HepG2 (cell line): ENCODE results near the gene NARF. TPM values are rescaled to one million over a fixed set of nuclear protein-coding genes. Genes with fewer than 3 reads are reported as not detected.
A peak's percentile ranks its signal among the peaks of the same experiment; 100 is the strongest.

ENCODE experiments used
- CBX1 ChIP-seq: IDR thresholded peaks from one replicate; pipeline ENCODE4 v1.6.1; 2016; ENCODE audit warnings: antibody characterized with exemption, low read depth
- EHMT2 ChIP-seq: fragments of 200-600 bp; sonication (generic); IDR thresholded peaks from 2 replicates; pipeline ENCODE4 v1.7.0; 2017; ENCODE audit warnings: antibody characterized with exemption, low read depth, low read length, borderline replicate concordance
- HNRNPL ChIP-seq: fragments of 200-400 bp; formaldehyde crosslinking; IDR thresholded peaks from 2 replicates; pipeline ENCODE4 v1.6.1; 2017; ENCODE audit warnings: mild to moderate bottlenecking, low read depth, low read length
- HOXA5 ChIP-seq: sonication (generic); formaldehyde crosslinking; IDR thresholded peaks from 2 replicates; pipeline ENCODE4 v1.4.0; 2020; ENCODE audit warnings: missing genetic modification reagents
- HOXA7 ChIP-seq: sonication (generic); formaldehyde crosslinking; IDR thresholded peaks from 2 replicates; pipeline ENCODE4 v1.8.1; 2022; ENCODE audit warnings: mild to moderate bottlenecking, missing genetic modification reagents, moderate library complexity
- ISX ChIP-seq: sonication (generic); formaldehyde crosslinking; conservative IDR thresholded peaks from 2 replicates; pipeline ENCODE4 v1.5.0; 2020; ENCODE audit warnings: missing genetic modification reagents
- MIXL1 ChIP-seq: IDR thresholded peaks from 2 replicates; pipeline ENCODE4 v1.6.1; 2016
- NFE2L1 ChIP-seq: sonication (generic); formaldehyde crosslinking; IDR thresholded peaks from 2 replicates; pipeline ENCODE4 v1.4.0; 2020; ENCODE audit warnings: missing genetic modification reagents, mild to moderate bottlenecking, borderline replicate concordance
- PAWR ChIP-seq: sonication (generic); formaldehyde crosslinking; IDR thresholded peaks from 2 replicates; pipeline ENCODE4 v1.4.0; 2020; ENCODE audit warnings: missing genetic modification reagents, mild to moderate bottlenecking, borderline replicate concordance
- POLR2AphosphoS5 ChIP-seq: IDR thresholded peaks from 2 replicates; pipeline ENCODE4 v1.6.1; 2012; ENCODE audit warnings: low read depth, low read length
- RNF2 ChIP-seq: fragments of 450-650 bp; conservative IDR thresholded peaks from 2 replicates; pipeline ENCODE4 v1.6.1; 2016; ENCODE audit warnings: low read depth
- SALL1 ChIP-seq: sonication (generic); formaldehyde crosslinking; IDR thresholded peaks from 2 replicates; pipeline ENCODE4 v1.8.0; 2022; ENCODE audit warnings: mild to moderate bottlenecking, missing genetic modification reagents
- SMAD3 ChIP-seq: sonication (generic); formaldehyde crosslinking; IDR thresholded peaks from 2 replicates; pipeline ENCODE4 v1.4.0; 2020; ENCODE audit warnings: missing genetic modification reagents
- SRY ChIP-seq: sonication (generic); formaldehyde crosslinking; IDR thresholded peaks from 2 replicates; pipeline ENCODE4 v1.8.0; 2022; ENCODE audit warnings: mild to moderate bottlenecking, missing genetic modification reagents
- SUZ12 ChIP-seq: fragments of 150-350 bp; IDR thresholded peaks from 2 replicates; pipeline ENCODE4 v1.6.1; 2014; ENCODE audit warnings: low read depth, low read length
- ZNF207 ChIP-seq: fragments of 450-650 bp; IDR thresholded peaks from 2 replicates; pipeline ENCODE4 v1.6.1; 2016; ENCODE audit warnings: antibody characterized with exemption, borderline replicate concordance
- ZNF264 ChIP-seq: sonication (generic); formaldehyde crosslinking; IDR thresholded peaks from 2 replicates; pipeline ENCODE4 v1.4.0; 2020; ENCODE audit warnings: missing genetic modification reagents
- ZNF333 ChIP-seq: sonication (generic); formaldehyde crosslinking; IDR thresholded peaks from 2 replicates; pipeline ENCODE4 v1.4.0; 2020; ENCODE audit warnings: mild to moderate bottlenecking, missing genetic modification reagents, borderline replicate concordance
- ZNF431 ChIP-seq: sonication (generic); formaldehyde crosslinking; IDR thresholded peaks from 2 replicates; pipeline ENCODE4 v1.9.0; 2022; ENCODE audit warnings: missing genetic modification reagents, low read depth, mild to moderate bottlenecking, borderline replicate concordance
- ZNF484 ChIP-seq: sonication (generic); formaldehyde crosslinking; IDR thresholded peaks from 2 replicates; pipeline ENCODE4 v1.5.1; 2020; ENCODE audit warnings: mild to moderate bottlenecking, low read depth, missing genetic modification reagents, borderline replicate concordance
- ZNF724P ChIP-seq: sonication (generic); formaldehyde crosslinking; IDR thresholded peaks from 2 replicates; pipeline ENCODE4 v1.8.0; 2022; ENCODE audit warnings: missing genetic modification reagents, borderline replicate concordance
- ZNF775 ChIP-seq: sonication (generic); formaldehyde crosslinking; IDR thresholded peaks from 2 replicates; pipeline ENCODE4 v1.4.0; 2020; ENCODE audit warnings: missing genetic modification reagents, mild to moderate bottlenecking, moderate library complexity, borderline replicate concordance
- polyA plus RNA-seq, 8 experiments: library from polyadenylated mRNA; depleted of rRNA in 3 of 8; stranded (reverse) in 7 of 8; unstranded in 1 of 8; fragments of >200 nt; fragmentation: Illumina TruSeq in 4 of 8; extraction: Trizol in 4 of 8; gene quantifications; 2 replicates each; pipeline versions ENCODE4 v1.2.1 to v1.2.3, GENCODE V29; 2011 to 2016; ENCODE audit warnings: low read depth in 4 of 8, missing spikeins in 1 of 8, mixed read lengths in 1 of 8; ENCODE audit not compliant: insufficient read depth in 1 of 8
- total RNA-seq, 5 experiments: library from RNA; depleted of rRNA; stranded (reverse); fragments of >200 nt; fragmentation: Illumina TruSeq; extraction: Trizol; gene quantifications; 2 replicates each; pipeline ENCODE4 v1.2.3, GENCODE V29; 2016; ENCODE audit warnings: low read depth in 1 of 5
- TF ChIP-seq, protein P1 (sequence below): sonication (generic); formaldehyde crosslinking; IDR thresholded peaks from 2 replicates; pipeline ENCODE4 v1.5.1; 2020; ENCODE audit warnings: missing genetic modification reagents, mild to moderate bottlenecking, borderline replicate concordance
- TF ChIP-seq, protein P2 (sequence below): IDR thresholded peaks from 2 replicates; pipeline ENCODE4 v1.6.1; 2016; ENCODE audit warnings: mild to moderate bottlenecking
- TF ChIP-seq, protein P3 (sequence below): sonication (generic); formaldehyde crosslinking; IDR thresholded peaks from 2 replicates; pipeline ENCODE4 v1.4.0; 2020; ENCODE audit warnings: missing genetic modification reagents
- TF ChIP-seq, protein P4 (sequence below): sonication (generic); formaldehyde crosslinking; IDR thresholded peaks from 2 replicates; pipeline ENCODE4 v1.8.0; 2022; ENCODE audit warnings: low read depth, missing genetic modification reagents

Gene NARF
- total and polyA plus RNA-seq, 2 of the 13 experiments (the other 11 are each of a cell fraction or from before 2014, with no cell fraction given): 61.1 to 144 TPM

DNA sequence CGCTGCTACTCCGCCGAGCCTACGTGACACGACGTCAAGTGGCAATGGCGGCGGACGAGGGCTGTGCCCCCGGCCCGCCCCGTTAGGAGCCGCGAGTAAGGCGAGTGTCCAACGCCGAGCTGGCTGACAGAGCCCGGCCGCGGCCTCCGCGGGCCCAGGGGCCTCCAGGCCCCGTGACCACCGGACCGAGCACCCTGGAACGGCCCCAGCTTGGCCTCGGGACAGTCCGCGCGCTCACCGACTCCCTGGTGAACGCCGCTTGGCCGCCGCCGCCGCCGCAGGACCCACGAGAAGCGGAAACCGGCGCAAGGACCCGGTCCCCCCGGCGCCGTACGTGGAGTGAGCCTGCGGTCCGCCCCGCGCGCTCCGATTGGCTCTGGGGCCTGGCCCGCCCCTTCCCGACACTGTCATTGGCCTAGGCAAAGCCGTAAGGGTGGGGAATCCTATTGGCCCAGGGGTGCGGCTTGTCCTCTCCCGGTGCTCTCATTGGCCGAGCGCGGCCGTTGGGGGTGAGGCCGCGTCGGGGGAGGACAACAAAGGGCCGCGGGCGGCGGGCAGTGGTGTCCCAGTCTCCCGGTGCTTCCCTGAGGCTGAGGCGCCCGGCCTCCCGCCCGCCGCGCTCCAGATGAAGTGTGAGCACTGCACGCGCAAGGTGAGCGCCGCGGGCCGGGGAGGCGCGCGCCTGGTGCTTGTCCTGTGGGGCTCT, at the start of gene NARF (continued):
- TF ChIP-seq HOXA5 (CRISPR knock-in tag): peak; percentile 66
- TF ChIP-seq ZNF484 (CRISPR knock-in tag): no peak
- TF ChIP-seq SMAD3 (CRISPR knock-in tag): peak; percentile 15; the same call in 1 of the 2 replicates
- peak; percentile 66 for TF ChIP-seq CBX1
- TF ChIP-seq, protein P1, sequence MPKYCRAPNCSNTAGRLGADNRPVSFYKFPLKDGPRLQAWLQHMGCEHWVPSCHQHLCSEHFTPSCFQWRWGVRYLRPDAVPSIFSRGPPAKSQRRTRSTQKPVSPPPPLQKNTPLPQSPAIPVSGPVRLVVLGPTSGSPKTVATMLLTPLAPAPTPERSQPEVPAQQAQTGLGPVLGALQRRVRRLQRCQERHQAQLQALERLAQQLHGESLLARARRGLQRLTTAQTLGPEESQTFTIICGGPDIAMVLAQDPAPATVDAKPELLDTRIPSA: no peak
- TF ChIP-seq ISX (CRISPR knock-in tag): no peak
- peak; percentile 30; the same call in 1 of the 2 replicates for TF ChIP-seq MIXL1 (CRISPR knock-in tag)
- TF ChIP-seq ZNF264 (CRISPR knock-in tag): peak; percentile 62; the same call in 1 of the 2 replicates
- TF ChIP-seq PAWR (CRISPR knock-in tag): peak; percentile 96; the same call in 1 of the 2 replicates
- peak; percentile 87 for TF ChIP-seq POLR2AphosphoS5
- 0 out of 2 replicates have a peak, but pooled peaks have one; percentile 63 for TF ChIP-seq NFE2L1
- TF ChIP-seq SUZ12: no peak
- peak; percentile 79; the same call in 1 of the 2 replicates for TF ChIP-seq ZNF431 (CRISPR knock-in tag)
- TF ChIP-seq, protein P2, sequence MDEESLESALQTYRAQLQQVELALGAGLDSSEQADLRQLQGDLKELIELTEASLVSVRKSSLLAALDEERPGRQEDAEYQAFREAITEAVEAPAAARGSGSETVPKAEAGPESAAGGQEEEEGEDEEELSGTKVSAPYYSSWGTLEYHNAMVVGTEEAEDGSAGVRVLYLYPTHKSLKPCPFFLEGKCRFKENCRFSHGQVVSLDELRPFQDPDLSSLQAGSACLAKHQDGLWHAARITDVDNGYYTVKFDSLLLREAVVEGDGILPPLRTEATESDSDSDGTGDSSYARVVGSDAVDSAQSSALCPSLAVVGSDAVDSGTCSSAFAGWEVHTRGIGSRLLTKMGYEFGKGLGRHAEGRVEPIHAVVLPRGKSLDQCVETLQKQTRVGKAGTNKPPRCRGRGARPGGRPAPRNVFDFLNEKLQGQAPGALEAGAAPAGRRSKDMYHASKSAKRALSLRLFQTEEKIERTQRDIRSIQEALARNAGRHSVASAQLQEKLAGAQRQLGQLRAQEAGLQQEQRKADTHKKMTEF: peak; percentile 98
- TF ChIP-seq ZNF333 (CRISPR knock-in tag): peak; percentile 67; the same call in 1 of the 2 replicates
- peak; percentile 91 for TF ChIP-seq ZNF775 (CRISPR knock-in tag)
- no peak for TF ChIP-seq ZNF724P (CRISPR knock-in tag)
- TF ChIP-seq ZNF207: no peak
- peak; percentile 88 for TF ChIP-seq SALL1 (CRISPR knock-in tag)
- TF ChIP-seq RNF2: peak; percentile 69; the same call in 1 of the 2 replicates
- TF ChIP-seq, protein P3, sequence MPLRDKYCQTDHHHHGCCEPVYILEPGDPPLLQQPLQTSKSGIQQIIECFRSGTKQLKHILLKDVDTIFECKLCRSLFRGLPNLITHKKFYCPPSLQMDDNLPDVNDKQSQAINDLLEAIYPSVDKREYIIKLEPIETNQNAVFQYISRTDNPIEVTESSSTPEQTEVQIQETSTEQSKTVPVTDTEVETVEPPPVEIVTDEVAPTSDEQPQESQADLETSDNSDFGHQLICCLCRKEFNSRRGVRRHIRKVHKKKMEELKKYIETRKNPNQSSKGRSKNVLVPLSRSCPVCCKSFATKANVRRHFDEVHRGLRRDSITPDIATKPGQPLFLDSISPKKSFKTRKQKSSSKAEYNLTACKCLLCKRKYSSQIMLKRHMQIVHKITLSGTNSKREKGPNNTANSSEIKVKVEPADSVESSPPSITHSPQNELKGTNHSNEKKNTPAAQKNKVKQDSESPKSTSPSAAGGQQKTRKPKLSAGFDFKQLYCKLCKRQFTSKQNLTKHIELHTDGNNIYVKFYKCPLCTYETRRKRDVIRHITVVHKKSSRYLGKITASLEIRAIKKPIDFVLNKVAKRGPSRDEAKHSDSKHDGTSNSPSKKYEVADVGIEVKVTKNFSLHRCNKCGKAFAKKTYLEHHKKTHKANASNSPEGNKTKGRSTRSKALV: peak; percentile 81
- no peak for TF ChIP-seq HOXA7 (CRISPR knock-in tag)
- TF ChIP-seq SRY: peak; percentile 74; the same call in 1 of the 2 replicates
- TF ChIP-seq EHMT2: no peak
- TF ChIP-seq, protein P4, sequence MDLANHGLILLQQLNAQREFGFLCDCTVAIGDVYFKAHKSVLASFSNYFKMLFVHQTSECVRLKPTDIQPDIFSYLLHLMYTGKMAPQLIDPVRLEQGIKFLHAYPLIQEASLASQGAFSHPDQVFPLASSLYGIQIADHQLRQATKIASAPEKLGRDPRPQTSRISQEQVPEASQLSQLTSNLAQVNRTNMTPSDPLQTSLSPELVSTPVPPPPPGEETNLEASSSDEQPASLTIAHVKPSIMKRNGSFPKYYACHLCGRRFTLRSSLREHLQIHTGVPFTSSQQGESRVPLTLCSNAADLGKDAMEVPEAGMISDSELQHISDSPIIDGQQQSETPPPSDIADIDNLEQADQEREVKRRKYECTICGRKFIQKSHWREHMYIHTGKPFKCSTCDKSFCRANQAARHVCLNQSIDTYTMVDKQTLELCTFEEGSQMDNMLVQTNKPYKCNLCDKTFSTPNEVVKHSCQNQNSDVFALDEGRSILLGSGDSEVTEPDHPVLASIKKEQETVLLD (CRISPR knock-in tag): peak; percentile 89
- peak; percentile 73; the same call in 1 of the 2 replicates for TF ChIP-seq HNRNPL
